Ovary (tissue), 3 donors: ENCODE data around the gene LRRC4.

Experiments used
- EP300 ChIP-seq: sonication (generic); formaldehyde crosslinking; IDR thresholded peaks from one replicate; pipeline ENCODE4 v1.6.1; 2017; ENCODE audit warnings: antibody characterized with exemption
- POLR2A ChIP-seq: fragments of 450-650 bp; IDR thresholded peaks from one replicate; pipeline ENCODE4 v1.6.1; 2017; ENCODE audit warnings: antibody characterized with exemption, mild to moderate bottlenecking, moderate library complexity
- TF ChIP-seq, protein P1 (sequence below), 3 donors: fragments of 450-650 bp in 2 of 3; fragments of 200-600 bp in 1 of 3; IDR thresholded peaks; one replicate each; pipeline versions ENCODE4 v1.5.1 to v1.8.0; 2016 to 2022; ENCODE audit warnings: antibody characterized with exemption in 3 of 3, mild to moderate bottlenecking in 1 of 3
- donor health status: DM: no; HTN: no; CAD: no.

DNA sequence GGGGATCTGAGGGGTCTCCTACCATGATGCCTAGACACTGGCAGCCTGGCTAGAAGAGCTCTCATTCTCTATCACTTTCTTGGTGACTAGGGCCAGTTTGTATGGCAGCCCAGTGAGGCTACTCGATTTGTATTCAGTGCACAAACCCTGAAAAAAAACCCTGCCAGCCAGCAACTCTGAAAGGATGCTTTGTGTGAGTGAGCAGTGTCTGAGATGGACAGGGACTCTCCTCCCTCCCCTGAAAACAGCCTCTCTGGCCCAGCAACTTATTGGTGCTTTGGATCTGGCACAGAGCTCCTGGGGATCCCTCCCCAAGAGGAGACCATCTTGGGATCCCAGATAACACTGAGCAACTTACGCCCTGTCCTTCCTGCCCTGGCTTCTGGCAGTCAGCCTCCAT lies 10.8 kb upstream of the LRRC4 start:
- TF ChIP-seq, protein P1, sequence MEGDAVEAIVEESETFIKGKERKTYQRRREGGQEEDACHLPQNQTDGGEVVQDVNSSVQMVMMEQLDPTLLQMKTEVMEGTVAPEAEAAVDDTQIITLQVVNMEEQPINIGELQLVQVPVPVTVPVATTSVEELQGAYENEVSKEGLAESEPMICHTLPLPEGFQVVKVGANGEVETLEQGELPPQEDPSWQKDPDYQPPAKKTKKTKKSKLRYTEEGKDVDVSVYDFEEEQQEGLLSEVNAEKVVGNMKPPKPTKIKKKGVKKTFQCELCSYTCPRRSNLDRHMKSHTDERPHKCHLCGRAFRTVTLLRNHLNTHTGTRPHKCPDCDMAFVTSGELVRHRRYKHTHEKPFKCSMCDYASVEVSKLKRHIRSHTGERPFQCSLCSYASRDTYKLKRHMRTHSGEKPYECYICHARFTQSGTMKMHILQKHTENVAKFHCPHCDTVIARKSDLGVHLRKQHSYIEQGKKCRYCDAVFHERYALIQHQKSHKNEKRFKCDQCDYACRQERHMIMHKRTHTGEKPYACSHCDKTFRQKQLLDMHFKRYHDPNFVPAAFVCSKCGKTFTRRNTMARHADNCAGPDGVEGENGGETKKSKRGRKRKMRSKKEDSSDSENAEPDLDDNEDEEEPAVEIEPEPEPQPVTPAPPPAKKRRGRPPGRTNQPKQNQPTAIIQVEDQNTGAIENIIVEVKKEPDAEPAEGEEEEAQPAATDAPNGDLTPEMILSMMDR (IDR thresholded peaks at IDR 0.05): no peak
- TF ChIP-seq POLR2A (no peak), EP300 (no peak)
